Stimulated activated CD8-positive, alpha-beta memory T cell treated with anti-CD3 and anti-CD28 coated beads, Interleukin-4, amount 100 ng/mL, for 4 hours (primary cell): ENCODE measurements around the gene PWP2.
A peak's percentile ranks its signal among the peaks of the same experiment; 100 is the strongest.
"Not testable (repeated sequence)": the region's sequence is repeated elsewhere in the genome, so short reads cannot be mapped to it uniquely, and the experiment has no call there.

ENCODE experiments used
- DNase-seq, 2 donors: peaks; one replicate each; pipeline ENCODE4 v3.0.0-alpha.2; 2020; ENCODE audit warnings: low read depth in 2 of 2, low spot score in 1 of 2

PWP2 gene

GRCh38 chr21:44107026-44107501 is at the start of gene PWP2:
Gene PWP2 (plus strand): TSS chr21:44107399. CDS start chr21:44107417, 18 bp downstream.
- not testable (repeated sequence) for DNase-seq

GRCh38 chr21:44057960-44058651 is 49.1 kb upstream of the PWP2 start:
- no peak for DNase-seq

GRCh38 chr21:44058652-44058964 is 48.6 kb upstream of the PWP2 start:
- DNase-seq = no peak

GRCh38 chr21:44058981-44059380 is 48.2 kb upstream of the PWP2 start:
- no peak for DNase-seq

GRCh38 chr21:44059710-44060109 is 47.5 kb upstream of the PWP2 start:
- DNase-seq = no peak

- no peak for DNase-seq
Observed at GRCh38 chr21:44062380-44062779, 44.8 kb upstream of the PWP2 start.

GRCh38 chr21:44063151-44063912 is 43.9 kb upstream of the PWP2 start:
- DNase-seq = no peak

GRCh38 chr21:44064852-44065403 is 42.3 kb upstream of the PWP2 start:
- DNase-seq = no peak

GRCh38 chr21:44065428-44065827 is 41.8 kb upstream of the PWP2 start:
- DNase-seq = peak; percentile 42 to 66

GRCh38 chr21:44066116-44066515 is 41.1 kb upstream of the PWP2 start:
- DNase-seq = no peak

GRCh38 chr21:44067011-44067839 is 40.0 kb upstream of the PWP2 start:
- DNase-seq = no peak

GRCh38 chr21:44070391-44070790 is 36.8 kb upstream of the PWP2 start:
- no peak for DNase-seq

- DNase-seq = no peak
Observed at GRCh38 chr21:44071359-44072104, 35.7 kb upstream of the PWP2 start.

GRCh38 chr21:44072111-44072510 is 35.1 kb upstream of the PWP2 start:
- no peak for DNase-seq

- no peak for DNase-seq
Observed at GRCh38 chr21:44074315-44074958, 32.8 kb upstream of the PWP2 start.

GRCh38 chr21:44076316-44076715 is 30.9 kb upstream of the PWP2 start:
- DNase-seq = no peak

GRCh38 chr21:44078411-44078981 is 28.7 kb upstream of the PWP2 start:
- DNase-seq = no peak

- DNase-seq = no peak
Observed at GRCh38 chr21:44079446-44079845, 27.8 kb upstream of the PWP2 start.

- DNase-seq = no peak
Observed at GRCh38 chr21:44079846-44080245, 27.4 kb upstream of the PWP2 start.
